IPS DF 4.7 (cell line): Measurements from ENCODE around the gene PLPPR3.
"Not testable (repeated sequence)": the region's sequence is repeated elsewhere in the genome, so short reads cannot be mapped to it uniquely, and the experiment has no call there.

Experiments
- DNase-seq: peaks from one replicate; pipeline ENCODE4 v3.0.0-alpha.2; 2013; ENCODE audit warnings: low spot score; ENCODE audit errors: extremely low read depth

Gene PLPPR3

DNA sequence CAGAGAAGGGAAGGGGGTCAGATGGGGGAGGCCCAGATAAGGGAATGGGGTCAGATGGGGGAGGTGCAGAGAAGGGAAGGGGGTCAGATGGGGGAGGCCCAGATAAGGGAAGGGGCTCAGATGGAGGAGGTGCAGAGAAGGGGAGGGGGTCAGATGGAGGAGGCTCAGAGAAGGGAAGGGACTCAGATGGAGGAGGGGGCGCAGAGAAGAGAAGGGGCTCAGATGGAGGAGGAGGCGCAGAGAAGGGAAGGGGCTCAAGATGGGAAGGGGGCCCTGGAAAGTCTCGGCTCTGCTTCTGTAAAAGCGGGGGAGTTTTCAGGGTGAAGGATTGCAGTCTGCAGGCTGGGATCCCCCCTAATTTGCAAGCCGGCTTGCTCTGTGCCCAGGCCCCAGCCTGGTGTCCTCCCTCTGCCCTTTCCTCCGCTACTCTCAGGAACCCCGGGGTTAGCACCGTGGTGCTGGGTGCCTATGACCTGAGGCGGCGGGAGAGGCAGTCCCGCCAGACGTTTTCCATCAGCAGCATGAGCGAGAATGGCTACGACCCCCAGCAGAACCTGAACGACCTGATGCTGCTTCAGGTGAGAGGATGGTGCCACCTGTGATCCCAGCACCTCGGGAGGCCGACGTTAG is 7.5 kb upstream of the PLPPR3 start:
- no peak for DNase-seq

- no peak for DNase-seq
Observed at GRCh38 chr19:827710-828321, 6.1 kb upstream of the PLPPR3 start, which contains the start of gene AZU1. Gene AZU1, plus strand, starts transcription at chr19:827837. Its CDS starts 10 bp downstream, at chr19:827847.

GRCh38 chr19:827314-827709 is 5.6 kb upstream of the PLPPR3 start:
- DNase-seq = no peak

DNA sequence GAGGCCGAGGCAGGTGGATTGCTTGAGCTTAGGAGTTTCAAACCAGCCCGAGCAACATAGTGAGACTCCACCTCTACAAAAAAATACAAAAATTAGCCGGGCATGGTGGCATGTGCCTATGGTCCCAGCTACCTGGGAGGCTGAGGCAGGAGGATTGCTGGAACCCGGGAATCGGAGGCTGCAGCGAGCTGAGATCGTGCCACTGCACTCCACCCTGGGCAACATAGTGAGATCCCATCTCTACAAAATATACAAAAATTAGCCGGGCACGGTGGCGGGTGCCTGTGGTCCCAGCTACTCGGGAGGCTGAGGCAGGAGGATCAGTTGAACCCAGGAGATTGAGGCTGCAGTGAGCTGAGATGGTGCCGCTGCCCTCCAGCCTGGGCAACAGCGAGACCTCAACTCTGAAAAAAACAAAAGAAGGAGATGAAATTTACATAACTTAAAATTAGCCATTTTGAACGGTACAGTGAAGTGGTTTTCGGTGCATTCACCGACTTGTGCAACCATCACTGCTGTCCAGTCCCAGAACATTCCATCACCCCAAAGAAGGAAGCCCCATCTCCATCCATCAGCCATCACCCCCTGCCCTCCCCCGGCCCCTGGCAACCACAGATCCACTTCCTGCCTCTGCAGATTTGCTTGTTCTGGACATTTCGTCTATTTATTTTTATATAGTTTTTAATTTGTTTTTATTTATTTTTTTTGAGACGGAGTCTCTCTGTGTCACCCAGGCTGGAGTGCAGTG is 4.3 kb upstream of the PLPPR3 start:
- DNase-seq = no peak

GRCh38 chr19:824885-825284 is 3.1 kb upstream of the PLPPR3 start:
- DNase-seq = no peak

DNA sequence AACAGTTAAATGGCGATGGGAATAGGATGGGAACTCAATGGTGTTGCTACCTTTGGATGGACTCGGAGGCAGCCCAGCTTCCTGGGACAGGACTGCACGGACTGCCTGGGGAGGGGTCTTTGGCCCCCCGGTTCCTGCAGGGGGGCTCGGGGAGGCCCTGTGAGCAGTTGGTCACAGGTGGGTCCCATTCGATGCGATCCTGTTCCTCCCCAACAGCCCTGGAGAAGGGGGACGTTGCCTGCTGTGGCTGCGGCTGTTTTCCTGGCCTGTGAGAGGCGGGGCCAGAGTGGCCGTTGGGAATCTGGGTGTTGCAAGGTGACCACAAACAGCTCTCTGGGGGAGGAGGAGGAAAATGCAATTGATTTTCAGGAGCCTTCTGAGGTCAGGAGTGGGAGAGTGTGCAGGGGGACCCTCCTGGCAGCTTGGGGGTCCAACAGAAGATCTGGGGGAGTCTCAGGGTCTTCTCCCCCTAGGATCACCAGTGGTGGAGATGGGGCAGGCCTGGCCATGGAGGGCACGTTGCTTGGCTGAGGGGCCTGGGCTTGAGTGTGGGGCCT is 1.9 kb upstream of the PLPPR3 start:
- DNase-seq = no peak

DNA sequence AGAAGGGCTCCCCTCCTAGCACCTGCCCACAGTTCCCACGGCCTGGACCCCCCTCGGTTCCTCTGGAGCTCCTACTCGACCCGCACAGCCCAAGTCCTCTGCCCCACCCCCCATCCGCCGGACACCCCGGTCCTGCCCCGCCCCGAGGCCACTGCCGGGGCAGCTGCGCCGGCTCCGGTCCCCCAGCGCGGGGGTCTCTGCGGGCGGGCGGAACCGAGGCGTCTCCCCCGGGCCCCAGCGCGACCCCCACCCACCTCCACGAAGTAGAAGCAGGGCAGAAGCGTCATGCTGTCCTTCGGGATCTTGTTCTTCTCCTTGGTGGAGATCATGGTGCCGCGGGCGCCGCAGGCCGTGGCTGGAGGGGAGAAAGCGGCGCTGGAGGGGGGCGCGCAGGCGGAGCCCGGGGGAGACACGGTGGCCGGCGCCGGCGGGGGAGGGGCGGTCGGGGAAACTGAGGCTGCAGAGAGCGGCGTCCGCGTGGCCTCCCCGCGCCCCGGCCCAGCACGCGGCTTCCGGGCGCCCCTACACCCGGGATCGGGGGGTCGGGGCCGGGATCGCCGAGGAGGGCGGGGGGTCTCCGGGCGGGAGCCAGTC is 427 bp downstream of the PLPPR3 start:
- no peak for DNase-seq

- DNase-seq = not testable (repeated sequence)
Observed at GRCh38 chr19:820212-820611, 1.5 kb downstream of the PLPPR3 start.

DNA sequence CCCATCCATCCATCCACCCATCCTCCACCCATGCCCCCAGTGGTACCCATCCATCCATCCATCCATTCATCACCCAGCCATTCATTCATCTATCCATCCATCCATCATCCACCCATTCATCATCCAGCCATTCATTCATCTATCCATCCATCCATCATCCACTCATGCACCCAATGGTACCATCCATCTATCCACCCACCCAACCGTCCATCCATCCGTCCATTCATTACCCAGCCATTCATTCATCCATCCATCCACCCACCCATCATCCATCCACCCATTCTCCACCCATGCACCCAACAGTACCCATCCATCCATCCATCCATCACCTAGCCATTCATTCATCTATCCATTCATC is 5.3 kb downstream of the PLPPR3 start:
- no peak for DNase-seq

- DNase-seq = no peak
Observed at GRCh38 chr19:815775-816499, 5.8 kb downstream of the PLPPR3 start.

- no peak for DNase-seq
Observed at GRCh38 chr19:815079-815774, 6.5 kb downstream of the PLPPR3 start.

DNA sequence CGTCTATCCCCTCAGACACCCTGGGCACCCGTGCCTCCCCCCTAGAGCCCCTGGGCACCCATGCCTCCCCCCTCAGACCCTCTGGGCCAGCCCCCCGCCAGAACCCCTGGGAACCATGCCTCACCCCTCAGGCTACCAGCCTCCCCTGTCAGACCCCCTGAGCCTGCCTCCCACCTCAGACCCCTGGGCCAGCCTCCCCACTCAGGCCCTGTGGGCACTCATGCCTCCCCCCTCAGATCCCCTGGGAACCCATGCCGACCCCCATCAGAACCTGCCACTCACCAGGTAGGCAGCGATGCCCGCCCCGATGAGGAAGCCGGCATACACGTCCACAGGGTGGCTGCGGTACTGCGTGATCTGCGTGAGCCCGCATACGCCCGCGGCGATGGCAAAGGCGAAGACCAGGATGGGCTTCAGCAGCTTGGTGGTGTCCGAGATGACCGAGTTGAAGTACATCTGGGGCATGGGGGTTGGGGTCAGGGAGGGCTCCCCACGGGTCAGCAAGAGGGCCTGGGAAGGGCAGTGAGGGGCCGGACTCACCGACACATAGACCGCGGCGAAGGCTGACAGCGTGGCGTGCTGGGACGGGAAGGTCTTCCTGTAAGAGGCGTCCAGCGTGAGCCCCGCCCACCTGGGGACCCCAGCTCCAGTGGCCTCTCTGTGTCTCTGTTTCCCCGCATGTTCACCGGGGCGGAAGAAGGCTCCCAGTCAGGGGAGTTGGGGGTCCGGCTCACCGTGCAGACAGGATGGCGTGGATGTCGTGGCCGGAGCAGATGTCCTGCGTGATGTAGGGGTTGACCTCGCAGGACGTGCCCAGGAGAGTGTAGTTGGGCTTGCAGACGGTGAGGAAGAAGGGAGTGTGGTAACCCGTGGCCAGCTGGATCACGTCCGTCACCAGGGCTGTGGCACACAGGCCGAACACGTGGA is 7.3 kb downstream of the PLPPR3 start:
- DNase-seq = no peak

- no peak for DNase-seq
Observed at GRCh38 chr19:813219-814151, 8.3 kb downstream of the PLPPR3 start.

- DNase-seq = no peak
Observed at GRCh38 chr19:812747-813218, 9.0 kb downstream of the PLPPR3 start.

- no peak for DNase-seq
Observed at GRCh38 chr19:812049-812746, 9.6 kb downstream of the PLPPR3 start.

GRCh38 chr19:811506-812048 is 10.2 kb downstream of the PLPPR3 start:
- DNase-seq = no peak

DNA sequence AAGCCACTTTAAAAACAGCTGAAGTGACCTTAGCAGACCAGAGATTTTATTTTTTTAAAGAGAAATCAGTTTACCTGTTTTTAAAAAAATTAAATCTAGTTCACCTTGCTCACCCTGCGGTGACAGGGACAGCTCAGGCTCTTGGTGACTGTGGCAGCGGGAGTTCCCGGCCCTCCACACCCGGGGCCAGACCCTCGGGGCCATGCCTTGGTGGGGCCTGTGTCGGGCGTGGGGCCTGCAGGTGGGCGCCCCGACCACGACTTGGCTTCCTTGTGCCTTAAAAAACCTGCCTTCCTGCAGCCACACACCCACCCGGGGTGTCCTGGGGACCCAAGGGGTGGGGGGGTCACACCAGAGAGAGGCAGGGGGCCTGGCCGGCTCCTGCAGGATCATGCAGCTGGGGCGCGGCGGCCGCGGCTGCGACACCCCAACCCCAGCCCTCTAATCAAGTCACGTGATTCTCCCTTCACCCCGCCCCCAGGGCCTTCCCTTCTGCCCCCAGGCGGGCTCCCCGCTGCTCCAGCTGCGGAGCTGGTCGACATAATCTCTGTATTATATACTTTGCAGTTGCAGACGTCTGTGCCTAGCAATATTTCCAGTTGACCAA is 10.8 kb downstream of the PLPPR3 start:
- no peak for DNase-seq
